Adrenal gland (tissue), 5 donors: ENCODE measurements around the gene ZNF740.

Experiments
- POLR2A ChIP-seq, 2 donors: fragments of 450-650 bp; IDR thresholded peaks; one replicate each; pipeline ENCODE4 v1.6.1; 2017; ENCODE audit warnings: antibody characterized with exemption in 2 of 2, mild to moderate bottlenecking in 2 of 2, moderate library complexity in 1 of 2
- TF ChIP-seq, protein P1 (sequence below), 6 experiments: fragments of 450-650 bp in 4 of 6; fragments of 200-600 bp in 2 of 6; sonication (generic) in 1 of 6; IDR thresholded peaks; 1 replicate in 5 of 6; 2 replicates in 1 of 6; pipeline versions ENCODE4 v1.5.1 to v1.8.0; 2016 to 2021; ENCODE audit warnings: antibody characterized with exemption in 6 of 6, mild to moderate bottlenecking in 2 of 6, moderate library complexity in 1 of 6
- donor health status: DM: no; HTN: no; CAD: no.

DNA sequence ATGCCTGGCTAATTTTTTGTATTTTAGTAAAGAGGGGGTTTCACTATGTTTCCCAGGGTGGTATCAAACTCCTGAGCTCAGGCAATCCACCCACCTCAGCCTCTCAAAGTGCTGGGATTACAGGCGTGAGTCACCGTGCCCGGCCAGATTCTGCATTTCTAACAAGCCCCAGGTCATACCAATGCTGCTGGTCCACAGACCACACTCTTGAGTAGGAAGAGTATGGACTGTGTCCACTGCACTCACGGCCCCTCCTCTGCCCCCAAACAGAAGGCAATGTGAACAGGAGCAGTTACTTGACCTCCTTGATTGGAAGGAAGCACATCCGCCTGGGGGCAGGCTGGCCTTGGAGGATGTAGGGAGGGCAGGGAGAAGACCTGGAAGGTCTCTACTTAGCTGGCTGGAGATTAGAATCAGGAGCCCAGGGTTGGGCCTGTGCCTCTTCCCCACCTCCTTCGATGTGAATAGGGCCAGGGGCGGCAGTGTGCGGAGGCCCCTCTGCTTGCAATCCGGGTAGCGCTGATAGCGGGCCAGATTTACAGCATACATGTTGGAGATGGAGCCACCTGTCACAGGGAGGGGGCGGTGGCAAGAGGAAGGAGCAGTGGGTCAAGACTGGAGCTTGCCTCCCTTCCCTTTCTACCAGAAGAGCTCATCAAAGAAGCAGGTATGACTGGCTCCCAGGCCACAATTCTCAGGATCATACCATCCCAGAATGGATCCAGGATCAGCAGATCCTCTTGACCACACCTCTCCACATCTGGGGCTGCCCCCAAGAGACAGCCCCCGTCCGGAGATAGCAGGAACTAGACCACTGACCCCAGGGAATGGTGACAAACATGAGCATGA is 9.4 kb upstream of the ZNF740 start:
- no peak for TF ChIP-seq POLR2A (IDR thresholded peaks at IDR 0.05)
- TF ChIP-seq, protein P1, sequence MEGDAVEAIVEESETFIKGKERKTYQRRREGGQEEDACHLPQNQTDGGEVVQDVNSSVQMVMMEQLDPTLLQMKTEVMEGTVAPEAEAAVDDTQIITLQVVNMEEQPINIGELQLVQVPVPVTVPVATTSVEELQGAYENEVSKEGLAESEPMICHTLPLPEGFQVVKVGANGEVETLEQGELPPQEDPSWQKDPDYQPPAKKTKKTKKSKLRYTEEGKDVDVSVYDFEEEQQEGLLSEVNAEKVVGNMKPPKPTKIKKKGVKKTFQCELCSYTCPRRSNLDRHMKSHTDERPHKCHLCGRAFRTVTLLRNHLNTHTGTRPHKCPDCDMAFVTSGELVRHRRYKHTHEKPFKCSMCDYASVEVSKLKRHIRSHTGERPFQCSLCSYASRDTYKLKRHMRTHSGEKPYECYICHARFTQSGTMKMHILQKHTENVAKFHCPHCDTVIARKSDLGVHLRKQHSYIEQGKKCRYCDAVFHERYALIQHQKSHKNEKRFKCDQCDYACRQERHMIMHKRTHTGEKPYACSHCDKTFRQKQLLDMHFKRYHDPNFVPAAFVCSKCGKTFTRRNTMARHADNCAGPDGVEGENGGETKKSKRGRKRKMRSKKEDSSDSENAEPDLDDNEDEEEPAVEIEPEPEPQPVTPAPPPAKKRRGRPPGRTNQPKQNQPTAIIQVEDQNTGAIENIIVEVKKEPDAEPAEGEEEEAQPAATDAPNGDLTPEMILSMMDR (IDR thresholded peaks at IDR 0.05), result no peak
